Measurements from ENCODE around the gene NPAS4. TPM values are rescaled to one million over a fixed set of nuclear protein-coding genes. Genes with fewer than 3 reads are reported as not detected.

NPAS4 gene
- total RNA-seq: 0.13 TPM in 1 of 2 replicates, not detected in the other

GRCh38 chr11:66420671-66421476 is at the start of gene NPAS4:
NPAS4 (plus strand) TSS chr11:66421035; CDS start chr11:66421180, 145 bp downstream.

GRCh38 chr11:66371627-66372415 is 49.0 kb upstream of the NPAS4 start, which contains the start of gene SLC29A2:
SLC29A2 (minus strand) TSS chr11:66371760; CDS start chr11:66371591, 169 bp downstream.

GRCh38 chr11:66438504-66439466 is 17.9 kb downstream of the NPAS4 start, which contains the start of gene MRPL11:
MRPL11 (minus strand) TSS chr11:66438848; CDS start chr11:66438754, 94 bp downstream.

GRCh38 chr11:66466225-66467033 is 45.6 kb downstream of the NPAS4 start, which contains the start of gene PELI3:
PELI3 (plus strand) TSS chr11:66466905; CDS start chr11:66468129, 1,224 bp downstream.

Other genes with a start within 250 kb of the NPAS4 start
- 25.6 and 28.0 TPM in 2 replicates for gene KLC2, start 163.3 kb upstream of the NPAS4 start, total RNA-seq
- 153 and 177 TPM in 2 replicates for gene RAB1B, start 152.4 kb upstream of the NPAS4 start, total RNA-seq
- 0.63 and 2.0 TPM in 2 replicates for gene CNIH2, start 142.9 kb upstream of the NPAS4 start, total RNA-seq
- gene YIF1A, start 131.9 kb upstream of the NPAS4 start, total RNA-seq: 172 and 188 TPM in 2 replicates
- gene TMEM151A, start 129.1 kb upstream of the NPAS4 start, total RNA-seq: 0.16 and 17.6 TPM in 2 replicates
- 1.8 and 5.1 TPM in 2 replicates for gene CD248, start 104.0 kb upstream of the NPAS4 start, total RNA-seq
- gene RIN1, start 84.6 kb upstream of the NPAS4 start, total RNA-seq: 21.3 and 23.7 TPM in 2 replicates
- 41.2 and 63.6 TPM in 2 replicates for gene BRMS1, start 75.9 kb upstream of the NPAS4 start, total RNA-seq
- gene B4GAT1, start 73.4 kb upstream of the NPAS4 start, total RNA-seq: 31.3 and 44.7 TPM in 2 replicates
- gene SLC29A2, start 49.3 kb upstream of the NPAS4 start, total RNA-seq: 3.3 and 5.2 TPM in 2 replicates
- 46.9 and 71.0 TPM in 2 replicates for gene MRPL11, start 17.8 kb downstream of the NPAS4 start, total RNA-seq
- 4.6 and 9.9 TPM in 2 replicates for gene PELI3, start 45.9 kb downstream of the NPAS4 start, total RNA-seq
- gene DPP3, start 59.4 kb downstream of the NPAS4 start, total RNA-seq: 75.4 and 101 TPM in 2 replicates
- gene BBS1, start 89.6 kb downstream of the NPAS4 start, total RNA-seq: 24.9 and 52.4 TPM in 2 replicates
- 32.3 and 44.5 TPM in 2 replicates for gene ZDHHC24, start 125.0 kb downstream of the NPAS4 start, total RNA-seq
- gene ACTN3, start 125.9 kb downstream of the NPAS4 start, total RNA-seq: under 0.01 and 0.13 TPM in 2 replicates
- gene CTSF, start 147.6 kb downstream of the NPAS4 start, total RNA-seq: 9.6 and 61.5 TPM in 2 replicates
- 0.16 and 0.76 TPM in 2 replicates for gene CCDC87, start 172.0 kb downstream of the NPAS4 start, total RNA-seq
- 20.4 and 32.2 TPM in 2 replicates for gene CCS, start 172.2 kb downstream of the NPAS4 start, total RNA-seq
- gene RBM14, start 195.6 kb downstream of the NPAS4 start, total RNA-seq: 34.5 and 52.3 TPM in 2 replicates
- gene RBM4, start 217.7 kb downstream of the NPAS4 start, total RNA-seq: 100 and 155 TPM in 2 replicates

Measured in mesangial cell (primary cell).